Smooth muscle cell (in vitro differentiated cells): Measurements from ENCODE around the gene GALNS. TPM values are rescaled to one million over a fixed set of nuclear protein-coding genes. Genes with fewer than 3 reads are reported as not detected.

Experiments
- DNase-seq: peaks from one replicate; lab custom pipeline; 2025; ENCODE audit not compliant: unreplicated experiment; lab: John Stamatoyannopoulos, UW
- H2AFZ ChIP-seq: fragments of 200-600 bp; sonication (generic); 2 replicates; pipeline ENCODE4 v1.6.0; 2016; ENCODE audit warnings: antibody characterized with exemption, low read depth, mild to moderate bottlenecking
- H3F3A ChIP-seq: fragments of 200-600 bp; sonication (generic); 2 replicates; pipeline ENCODE4 v1.6.0; 2017; ENCODE audit warnings: antibody characterized with exemption, low read depth
- H3K27ac ChIP-seq: fragments of 200-600 bp; sonication (generic); 2 replicates; pipeline ENCODE4 v1.5.1; 2016; ENCODE audit warnings: low read depth, mild to moderate bottlenecking
- H3K27me3 ChIP-seq: fragments of 200-600 bp; sonication (generic); 2 replicates; pipeline ENCODE4 v1.6.1; 2016; ENCODE audit warnings: low read depth, mild to moderate bottlenecking
- H3K36me3 ChIP-seq: fragments of 200-600 bp; sonication (generic); 2 replicates; pipeline ENCODE4 v1.5.1; 2016; ENCODE audit warnings: low read depth
- H3K4me1 ChIP-seq: fragments of 200-600 bp; sonication (generic); 2 replicates; pipeline ENCODE4 v1.5.1; 2016; ENCODE audit warnings: low read depth
- H3K4me2 ChIP-seq: fragments of 200-600 bp; sonication (generic); 2 replicates; pipeline ENCODE4 v1.6.0; 2016; ENCODE audit warnings: mild to moderate bottlenecking
- H3K4me3 ChIP-seq: fragments of 200-600 bp; sonication (generic); 2 replicates; pipeline ENCODE4 v1.5.1; 2016; ENCODE audit warnings: mild to moderate bottlenecking
- H3K79me2 ChIP-seq: fragments of 200-600 bp; sonication (generic); 2 replicates; pipeline ENCODE4 v1.6.0; 2016; ENCODE audit warnings: low read depth, mild to moderate bottlenecking
- H3K9ac ChIP-seq: fragments of 200-600 bp; sonication (generic); 2 replicates; pipeline ENCODE4 v1.6.0; 2016; ENCODE audit warnings: low read depth
- H3K9me3 ChIP-seq: fragments of 200-600 bp; sonication (generic); replicated peaks from 2 replicates; pipeline ENCODE4 v1.5.1; 2016; ENCODE audit warnings: low read depth
- H4K20me1 ChIP-seq: fragments of 200-600 bp; sonication (generic); 2 replicates; pipeline ENCODE4 v1.6.0; 2016; ENCODE audit warnings: low read depth
- WGBS: methylation state at CpG from one replicate; pipeline ENCODE4 v1.1.7; 2016; ENCODE audit warnings: low lambda C conversion rate; 5-methylcytosine and 5-hydroxymethylcytosine counted together
- polyA plus RNA-seq: library from polyadenylated mRNA; unstranded; fragments of >200 nt; fragmentation: Nextera tagmentation; extraction: Ambion mirVana; gene quantifications from 2 replicates; pipeline ENCODE4 v1.2.1, GENCODE V29; 2016
- total RNA-seq: library from RNA; depleted of rRNA; stranded (reverse); fragments of >200 nt; gene quantifications from 2 replicates; pipeline ENCODE4 v1.2.3, GENCODE V29; 2014
- TF ChIP-seq, protein P1 (sequence below): fragments of 200-600 bp; sonication (generic); IDR thresholded peaks from 2 replicates; pipeline ENCODE4 v1.5.1; 2017; ENCODE audit warnings: borderline replicate concordance, mild to moderate bottlenecking, antibody characterized with exemption; ENCODE audit not compliant: insufficient read depth, poor library complexity, severe bottlenecking

GALNS gene
- total and polyA plus RNA-seq, 2 experiments from 2014 or later, result 20.8 to 21.3 TPM

DNA sequence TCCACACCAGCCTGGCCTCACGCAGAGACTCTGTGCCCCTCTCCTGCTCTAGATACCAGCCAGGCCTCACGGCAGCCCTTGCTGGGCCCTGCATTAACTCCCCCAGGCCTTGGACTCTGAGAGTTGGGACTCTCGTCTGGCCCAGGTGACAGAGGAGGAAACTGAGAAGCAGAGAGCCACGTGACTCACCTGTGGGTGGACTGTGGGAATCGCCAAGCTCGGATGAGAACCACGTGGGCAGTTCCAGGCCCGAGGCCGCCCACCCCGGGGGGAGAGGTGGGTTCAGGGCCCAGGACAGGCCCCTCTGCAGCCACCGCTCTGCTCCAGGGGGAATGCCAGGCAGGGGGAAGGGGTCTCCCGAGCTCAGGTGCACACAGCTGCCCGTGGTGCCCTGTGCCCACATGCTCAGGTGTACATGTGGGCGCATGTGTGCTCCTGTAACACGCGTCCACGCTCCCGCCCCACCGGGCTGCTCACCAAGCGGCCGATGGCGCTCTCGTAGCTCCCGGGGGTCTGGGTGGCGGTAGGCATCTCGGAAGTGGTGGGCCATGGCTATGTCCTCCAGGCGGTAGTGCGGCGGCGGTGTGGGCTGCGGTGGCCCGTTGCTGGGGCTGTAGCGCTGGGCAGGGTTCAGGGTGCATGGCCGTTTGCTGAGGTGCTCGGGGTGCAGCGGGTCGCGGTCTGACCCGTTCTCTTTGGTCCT is 28.0 kb upstream of the GALNS start:
- WGBS, result 96% methylated on average over 39 of the region's 39 CpGs
- no peak overlapping the region for H3K4me3 ChIP-seq
- no peak overlapping the region for H2AFZ ChIP-seq
- H3K4me1 ChIP-seq, result no peaks in the 10 kb centered on the region
- TF ChIP-seq, protein P1, sequence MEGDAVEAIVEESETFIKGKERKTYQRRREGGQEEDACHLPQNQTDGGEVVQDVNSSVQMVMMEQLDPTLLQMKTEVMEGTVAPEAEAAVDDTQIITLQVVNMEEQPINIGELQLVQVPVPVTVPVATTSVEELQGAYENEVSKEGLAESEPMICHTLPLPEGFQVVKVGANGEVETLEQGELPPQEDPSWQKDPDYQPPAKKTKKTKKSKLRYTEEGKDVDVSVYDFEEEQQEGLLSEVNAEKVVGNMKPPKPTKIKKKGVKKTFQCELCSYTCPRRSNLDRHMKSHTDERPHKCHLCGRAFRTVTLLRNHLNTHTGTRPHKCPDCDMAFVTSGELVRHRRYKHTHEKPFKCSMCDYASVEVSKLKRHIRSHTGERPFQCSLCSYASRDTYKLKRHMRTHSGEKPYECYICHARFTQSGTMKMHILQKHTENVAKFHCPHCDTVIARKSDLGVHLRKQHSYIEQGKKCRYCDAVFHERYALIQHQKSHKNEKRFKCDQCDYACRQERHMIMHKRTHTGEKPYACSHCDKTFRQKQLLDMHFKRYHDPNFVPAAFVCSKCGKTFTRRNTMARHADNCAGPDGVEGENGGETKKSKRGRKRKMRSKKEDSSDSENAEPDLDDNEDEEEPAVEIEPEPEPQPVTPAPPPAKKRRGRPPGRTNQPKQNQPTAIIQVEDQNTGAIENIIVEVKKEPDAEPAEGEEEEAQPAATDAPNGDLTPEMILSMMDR, result no peak
- no peak for DNase-seq
- no peak overlapping the region for H3K27ac ChIP-seq
- no peaks in the 10 kb centered on the region for H3F3A ChIP-seq
- no peaks in the 10 kb centered on the region for H3K36me3 ChIP-seq
- no peak overlapping the region for H3K9ac ChIP-seq
- no peaks in the 10 kb centered on the region for H3K9me3 ChIP-seq
- H3K79me2 ChIP-seq, result no peaks in the 10 kb centered on the region
- H3K27me3 ChIP-seq, result no peaks in the 10 kb centered on the region
- no peak overlapping the region for H3K4me2 ChIP-seq
- no peaks in the 10 kb centered on the region for H4K20me1 ChIP-seq

DNA sequence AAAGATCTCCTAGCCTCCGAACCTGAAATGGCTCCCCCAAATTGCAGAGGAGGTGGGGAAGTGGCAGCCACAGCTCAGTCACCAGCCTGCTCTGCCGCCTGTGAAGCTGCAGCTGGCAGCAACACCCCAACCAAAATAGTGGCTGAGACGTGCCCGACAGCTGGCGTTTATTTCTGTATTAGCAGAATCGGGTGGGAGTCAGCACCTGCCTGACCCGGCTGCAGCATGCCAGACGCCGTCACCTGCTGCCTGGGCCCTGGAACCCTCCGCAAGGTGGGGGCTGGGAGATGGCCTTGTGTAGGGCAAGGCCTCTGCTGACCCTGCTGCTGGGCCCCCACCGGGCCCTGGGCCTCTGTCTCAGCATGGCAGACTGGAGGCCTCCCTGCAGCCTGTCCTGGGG is 27.2 kb upstream of the GALNS start:
- H3K27ac ChIP-seq, result no peak overlapping the region
- H3K4me1 ChIP-seq, result no peaks in the 10 kb centered on the region
- TF ChIP-seq, protein P1, result no peak
- H4K20me1 ChIP-seq, result no peaks in the 10 kb centered on the region
- H3K4me3 ChIP-seq, result no peak overlapping the region
- 95% methylated on average over 11 of the region's 11 CpGs for WGBS
- no peaks in the 10 kb centered on the region for H3K27me3 ChIP-seq
- DNase-seq, result no peak
- H3K9me3 ChIP-seq, result no peaks in the 10 kb centered on the region
- H3K79me2 ChIP-seq, result no peaks in the 10 kb centered on the region
- no peaks in the 10 kb centered on the region for H3F3A ChIP-seq
- no peak overlapping the region for H2AFZ ChIP-seq
- no peak overlapping the region for H3K4me2 ChIP-seq
- no peak overlapping the region for H3K9ac ChIP-seq
- no peaks in the 10 kb centered on the region for H3K36me3 ChIP-seq

DNA sequence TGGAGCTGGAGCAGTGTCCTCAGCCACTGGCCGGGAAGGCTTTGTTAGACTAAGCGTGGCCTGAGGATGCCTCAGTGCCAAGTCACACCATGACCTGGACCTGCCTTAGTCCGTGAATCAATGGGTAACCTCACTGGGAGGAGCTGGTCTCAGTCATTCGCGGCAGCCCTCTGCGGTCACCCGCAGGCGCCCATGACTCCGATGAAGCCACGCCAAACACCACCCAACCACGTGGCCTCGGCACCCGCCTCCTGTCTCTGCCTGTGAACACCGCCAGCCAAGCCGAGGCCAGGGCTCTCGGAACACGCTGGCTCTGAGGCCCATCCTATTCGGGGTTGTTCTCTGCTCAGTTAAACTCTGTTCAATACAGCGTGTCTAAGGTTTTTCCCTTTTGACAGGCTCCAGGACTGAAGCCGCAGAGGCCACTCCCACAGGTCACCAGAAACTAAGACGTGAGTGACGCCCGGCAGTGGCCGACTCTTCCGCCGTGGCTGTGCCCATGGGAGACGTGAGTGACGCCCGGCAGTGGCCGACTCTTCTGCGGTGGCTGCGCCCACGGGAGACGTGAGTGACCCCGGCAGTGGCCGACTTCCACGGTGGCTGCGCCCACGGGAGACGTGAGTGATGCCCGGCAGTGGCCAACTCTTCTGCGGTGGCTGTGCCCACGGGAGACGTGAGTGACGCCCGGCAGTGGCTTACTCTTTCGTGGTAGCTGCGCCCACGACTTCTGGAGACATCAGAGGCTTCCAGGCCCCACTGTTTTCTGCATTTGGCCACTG is 26.6 kb upstream of the GALNS start:
- no peaks in the 10 kb centered on the region for H3K36me3 ChIP-seq
- no peak overlapping the region for H3K27ac ChIP-seq
- TF ChIP-seq, protein P1, result no peak
- no peak overlapping the region for H3K4me2 ChIP-seq
- no peak overlapping the region for H3K4me3 ChIP-seq
- no peaks in the 10 kb centered on the region for H3K4me1 ChIP-seq
- no peaks in the 10 kb centered on the region for H3K79me2 ChIP-seq
- DNase-seq, result no peak
- no peak overlapping the region for H3K9ac ChIP-seq
- H3K27me3 ChIP-seq, result no peaks in the 10 kb centered on the region
- no peak overlapping the region for H2AFZ ChIP-seq
- no peaks in the 10 kb centered on the region for H3K9me3 ChIP-seq
- no peaks in the 10 kb centered on the region for H3F3A ChIP-seq
- no peaks in the 10 kb centered on the region for H4K20me1 ChIP-seq
- 96% methylated on average over 41 of the region's 49 CpGs for WGBS
